ENCODE results near the gene MRGPRX2.

DNA sequence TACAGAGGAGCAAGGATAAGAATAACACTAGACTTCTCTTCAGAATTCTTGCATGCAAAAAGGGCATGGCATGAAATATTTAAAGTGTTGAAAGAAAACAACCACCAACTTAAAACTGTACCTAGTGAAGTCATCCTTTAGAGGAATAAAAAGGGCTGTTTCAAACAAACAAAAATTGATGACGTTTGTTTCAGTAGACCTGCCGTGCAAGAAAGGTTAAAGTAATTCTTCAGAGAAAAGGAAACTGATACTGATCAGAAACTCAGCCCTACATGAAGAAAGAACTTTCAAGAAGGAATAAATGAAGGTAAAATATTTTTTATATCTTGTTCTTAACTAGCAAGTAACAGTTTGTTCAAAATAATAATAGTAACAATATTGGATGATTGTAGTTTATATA, 27.5 kb downstream of the MRGPRX2 start:
- TF ChIP-seq, protein P1, sequence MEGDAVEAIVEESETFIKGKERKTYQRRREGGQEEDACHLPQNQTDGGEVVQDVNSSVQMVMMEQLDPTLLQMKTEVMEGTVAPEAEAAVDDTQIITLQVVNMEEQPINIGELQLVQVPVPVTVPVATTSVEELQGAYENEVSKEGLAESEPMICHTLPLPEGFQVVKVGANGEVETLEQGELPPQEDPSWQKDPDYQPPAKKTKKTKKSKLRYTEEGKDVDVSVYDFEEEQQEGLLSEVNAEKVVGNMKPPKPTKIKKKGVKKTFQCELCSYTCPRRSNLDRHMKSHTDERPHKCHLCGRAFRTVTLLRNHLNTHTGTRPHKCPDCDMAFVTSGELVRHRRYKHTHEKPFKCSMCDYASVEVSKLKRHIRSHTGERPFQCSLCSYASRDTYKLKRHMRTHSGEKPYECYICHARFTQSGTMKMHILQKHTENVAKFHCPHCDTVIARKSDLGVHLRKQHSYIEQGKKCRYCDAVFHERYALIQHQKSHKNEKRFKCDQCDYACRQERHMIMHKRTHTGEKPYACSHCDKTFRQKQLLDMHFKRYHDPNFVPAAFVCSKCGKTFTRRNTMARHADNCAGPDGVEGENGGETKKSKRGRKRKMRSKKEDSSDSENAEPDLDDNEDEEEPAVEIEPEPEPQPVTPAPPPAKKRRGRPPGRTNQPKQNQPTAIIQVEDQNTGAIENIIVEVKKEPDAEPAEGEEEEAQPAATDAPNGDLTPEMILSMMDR (IDR thresholded peaks at IDR 0.05; ENCODE audit: low read depth, low read length, poor library complexity, severe bottlenecking) = no peak
- TF ChIP-seq EZH2phosphoT487 (IDR thresholded peaks at IDR 0.05; ENCODE audit: borderline replicate concordance, low read length) = no peak
